ENCODE measurements around the gene IMMP2L.

IMMP2L gene

DNA sequence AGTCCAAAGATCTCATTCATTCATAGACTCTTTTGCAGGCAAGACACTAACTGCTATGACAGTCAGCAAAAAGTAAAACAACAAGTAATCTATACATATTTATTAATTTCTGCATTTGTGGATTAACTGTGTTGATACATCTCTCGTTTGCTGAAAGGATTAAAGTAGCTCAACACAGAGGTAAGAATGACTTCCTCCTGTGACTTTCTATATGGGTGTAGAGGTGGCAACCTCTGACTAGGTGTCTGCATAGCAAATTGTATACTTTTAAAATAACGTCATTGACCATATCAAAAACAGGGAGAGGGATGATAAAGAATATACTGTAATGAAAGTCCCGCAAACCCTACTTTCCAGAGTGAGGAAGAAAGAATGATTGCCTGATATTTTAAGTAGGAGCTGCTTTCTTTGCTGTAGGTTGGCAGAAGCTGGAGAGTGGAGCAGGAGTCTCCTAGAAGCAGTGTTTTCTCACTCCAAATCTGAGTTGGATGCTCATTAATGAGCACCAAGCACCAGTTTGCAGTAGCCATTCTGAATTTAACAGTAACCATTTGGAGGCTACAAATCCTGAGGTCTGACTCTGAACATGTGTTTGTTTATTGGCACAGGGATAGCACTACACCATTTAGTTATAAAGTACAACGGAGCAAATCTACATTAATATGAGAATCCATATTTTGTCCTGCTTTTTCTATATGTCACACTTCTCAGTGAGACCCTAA is 480.6 kb downstream of the IMMP2L start:
- TF ChIP-seq, protein P1, sequence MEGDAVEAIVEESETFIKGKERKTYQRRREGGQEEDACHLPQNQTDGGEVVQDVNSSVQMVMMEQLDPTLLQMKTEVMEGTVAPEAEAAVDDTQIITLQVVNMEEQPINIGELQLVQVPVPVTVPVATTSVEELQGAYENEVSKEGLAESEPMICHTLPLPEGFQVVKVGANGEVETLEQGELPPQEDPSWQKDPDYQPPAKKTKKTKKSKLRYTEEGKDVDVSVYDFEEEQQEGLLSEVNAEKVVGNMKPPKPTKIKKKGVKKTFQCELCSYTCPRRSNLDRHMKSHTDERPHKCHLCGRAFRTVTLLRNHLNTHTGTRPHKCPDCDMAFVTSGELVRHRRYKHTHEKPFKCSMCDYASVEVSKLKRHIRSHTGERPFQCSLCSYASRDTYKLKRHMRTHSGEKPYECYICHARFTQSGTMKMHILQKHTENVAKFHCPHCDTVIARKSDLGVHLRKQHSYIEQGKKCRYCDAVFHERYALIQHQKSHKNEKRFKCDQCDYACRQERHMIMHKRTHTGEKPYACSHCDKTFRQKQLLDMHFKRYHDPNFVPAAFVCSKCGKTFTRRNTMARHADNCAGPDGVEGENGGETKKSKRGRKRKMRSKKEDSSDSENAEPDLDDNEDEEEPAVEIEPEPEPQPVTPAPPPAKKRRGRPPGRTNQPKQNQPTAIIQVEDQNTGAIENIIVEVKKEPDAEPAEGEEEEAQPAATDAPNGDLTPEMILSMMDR (IDR thresholded peaks at IDR 0.05; ENCODE audit: insufficient read depth, low read length, poor library complexity, severe bottlenecking): no peak
- no peaks in the 10 kb centered on the region for H3K36me3 ChIP-seq (ENCODE audit: control insufficient read depth, insufficient read depth, low read length)

DNA sequence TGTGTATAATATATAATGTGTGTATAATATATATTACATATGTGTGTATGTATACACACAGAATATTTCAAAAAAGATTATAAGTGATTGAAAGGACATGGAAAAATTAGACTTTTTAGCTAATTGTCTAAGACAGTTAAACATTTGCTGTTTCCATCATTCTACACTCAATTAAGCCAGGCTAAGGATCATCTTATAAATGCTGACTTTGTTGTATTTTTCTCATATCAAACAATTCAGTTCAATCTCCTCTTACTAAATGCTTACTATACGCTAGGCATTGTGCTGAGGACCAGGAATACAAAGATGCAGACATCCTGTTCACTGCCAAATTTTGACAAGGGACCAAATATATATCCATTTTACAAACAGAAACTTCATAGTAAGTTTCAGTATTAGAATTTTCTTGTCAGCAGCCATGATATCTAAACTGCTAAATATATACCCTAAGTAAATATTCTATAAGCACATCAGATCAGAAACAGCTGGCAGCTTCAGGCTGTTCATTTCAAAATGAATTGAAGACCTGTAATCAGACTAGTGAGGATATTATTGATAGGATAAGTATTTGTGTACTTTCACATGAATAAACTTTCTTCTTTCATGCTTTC is 481.7 kb downstream of the IMMP2L start:
- Histone ChIP-seq H3K27me3 (replicated peaks; ENCODE audit: control insufficient read depth, insufficient read depth, low read length) (no peaks in the 10 kb centered on the region), H3K4me3 (replicated peaks; ENCODE audit: low read depth, low read length) (no peak overlapping the region), H3K36me3 (ENCODE audit: control insufficient read depth, insufficient read depth, low read length) (no peaks in the 10 kb centered on the region)
- DNase-seq (ENCODE audit: extremely low read depth, insufficient read length): peak; percentile 23
- TF ChIP-seq, protein P1 (IDR thresholded peaks at IDR 0.05; ENCODE audit: insufficient read depth, low read length, poor library complexity, severe bottlenecking): no peak

More for the DNA sequence above, 480.6 kb downstream of the IMMP2L start:
- DNase-seq (ENCODE audit: extremely low read depth, insufficient read length): no peak
- H3K4me3 ChIP-seq (replicated peaks; ENCODE audit: low read depth, low read length): no peak overlapping the region
- H3K27me3 ChIP-seq (replicated peaks; ENCODE audit: control insufficient read depth, insufficient read depth, low read length): no peaks in the 10 kb centered on the region

DNA sequence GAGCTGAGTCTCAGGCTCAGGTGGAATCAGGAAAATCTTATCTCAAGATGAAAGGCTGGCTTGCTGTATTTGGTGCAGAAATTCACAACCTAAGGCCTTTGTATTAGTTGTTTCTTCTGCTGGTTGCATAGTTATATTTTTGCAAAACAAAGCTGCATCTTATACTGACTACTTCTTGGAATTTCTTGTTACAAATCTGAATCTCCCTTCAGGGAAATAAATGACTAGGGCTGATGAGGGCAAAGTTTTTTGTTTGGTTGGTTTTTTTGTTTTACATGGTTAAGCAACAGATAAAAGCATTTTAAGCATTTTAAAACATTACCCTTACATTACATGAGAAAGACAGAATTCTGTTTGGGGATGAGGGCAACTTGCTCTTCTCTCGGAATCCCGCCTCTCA is 485.3 kb downstream of the IMMP2L start:
- no peaks in the 10 kb centered on the region for H3K36me3 ChIP-seq (ENCODE audit: control insufficient read depth, insufficient read depth, low read length)
- TF ChIP-seq, protein P1 (IDR thresholded peaks at IDR 0.05; ENCODE audit: insufficient read depth, low read length, poor library complexity, severe bottlenecking): no peak
- no peak for DNase-seq (ENCODE audit: extremely low read depth, insufficient read length)
- H3K27me3 ChIP-seq (replicated peaks; ENCODE audit: control insufficient read depth, insufficient read depth, low read length): no peaks in the 10 kb centered on the region
- H3K4me3 ChIP-seq (replicated peaks; ENCODE audit: low read depth, low read length): no peak overlapping the region

DNA sequence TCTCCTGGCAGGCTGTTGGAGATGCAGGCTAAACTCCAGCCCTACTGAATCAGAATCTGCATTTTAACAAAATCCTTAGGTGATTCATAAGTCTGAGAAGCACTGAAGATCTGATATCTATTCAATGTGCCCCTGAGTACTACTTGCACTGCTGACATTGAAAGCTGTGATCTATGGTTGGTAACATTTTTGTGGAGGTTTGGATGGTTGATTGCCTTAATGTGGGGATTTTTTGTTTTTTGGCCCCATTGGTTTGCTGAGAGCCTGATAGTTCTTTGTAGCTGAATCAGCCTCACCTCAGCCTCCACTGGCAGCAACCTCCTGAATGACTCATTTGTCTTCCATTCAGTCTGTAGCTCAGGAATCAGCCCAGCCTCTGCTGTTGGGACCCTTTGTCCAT is 486.1 kb downstream of the IMMP2L start:
- TF ChIP-seq, protein P1 (IDR thresholded peaks at IDR 0.05; ENCODE audit: insufficient read depth, low read length, poor library complexity, severe bottlenecking): no peak
- Histone ChIP-seq H3K36me3 (ENCODE audit: control insufficient read depth, insufficient read depth, low read length) (no peaks in the 10 kb centered on the region), H3K27me3 (replicated peaks; ENCODE audit: control insufficient read depth, insufficient read depth, low read length) (no peaks in the 10 kb centered on the region), H3K4me3 (replicated peaks; ENCODE audit: low read depth, low read length) (no peak overlapping the region)
- DNase-seq (ENCODE audit: extremely low read depth, insufficient read length): no peak

DNA sequence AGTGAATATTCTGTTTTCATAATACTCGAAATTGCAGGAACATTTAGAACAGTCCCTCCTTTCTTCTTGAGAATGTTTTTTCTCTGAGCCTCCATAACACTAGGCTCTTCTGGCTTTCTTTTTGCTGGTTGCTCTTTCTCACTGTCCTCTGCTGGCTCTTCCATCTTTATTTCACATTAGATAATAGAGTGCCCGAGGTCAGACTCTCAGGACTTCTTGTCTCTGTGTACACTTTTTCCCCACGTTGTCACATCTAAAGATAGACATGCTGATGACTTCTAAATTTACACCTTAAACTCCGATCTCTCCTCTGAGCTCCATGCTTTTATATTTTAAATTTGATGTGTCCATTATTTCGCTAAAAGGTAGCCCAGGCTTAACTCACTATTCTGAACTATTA is 486.8 kb downstream of the IMMP2L start:
- no peaks in the 10 kb centered on the region for H3K36me3 ChIP-seq (ENCODE audit: control insufficient read depth, insufficient read depth, low read length)
- TF ChIP-seq, protein P1 (IDR thresholded peaks at IDR 0.05; ENCODE audit: insufficient read depth, low read length, poor library complexity, severe bottlenecking): no peak
- DNase-seq (ENCODE audit: extremely low read depth, insufficient read length): no peak
- H3K27me3 ChIP-seq (replicated peaks; ENCODE audit: control insufficient read depth, insufficient read depth, low read length): no peaks in the 10 kb centered on the region
- H3K4me3 ChIP-seq (replicated peaks; ENCODE audit: low read depth, low read length): no peak overlapping the region

Data from GM06990 (cell line).